Fibroblast of gingiva (primary cell): ENCODE data around the gene TTC39B.
"Not testable (repeated sequence)": the region's sequence is repeated elsewhere in the genome, so short reads cannot be mapped to it uniquely, and the experiment has no call there.

Source experiments
- DNase-seq: peaks from one replicate; pipeline ENCODE4 v3.0.0-alpha.2; 2011; ENCODE audit warnings: low read depth

The TTC39B gene

DNA sequence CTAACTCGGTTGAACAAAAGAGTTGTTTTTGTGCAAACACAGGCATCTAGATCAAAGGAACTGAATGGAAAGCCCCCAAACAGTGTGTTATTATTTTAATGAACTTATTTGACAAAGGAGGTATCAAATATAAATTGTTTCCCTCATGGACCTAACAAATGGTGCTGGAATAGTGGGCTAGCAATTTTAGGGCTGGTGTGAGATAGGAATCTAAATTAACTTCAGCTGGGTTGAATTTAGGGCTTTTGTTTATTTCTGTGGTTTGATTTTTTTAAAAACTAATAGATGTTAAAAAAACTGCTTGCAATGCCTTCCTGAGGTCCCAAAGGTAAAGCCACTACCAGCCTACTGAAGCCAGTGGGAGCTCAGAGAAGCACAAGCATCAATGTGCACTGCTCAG, 42.1 kb downstream of the TTC39B start:
- no peak for DNase-seq

DNA sequence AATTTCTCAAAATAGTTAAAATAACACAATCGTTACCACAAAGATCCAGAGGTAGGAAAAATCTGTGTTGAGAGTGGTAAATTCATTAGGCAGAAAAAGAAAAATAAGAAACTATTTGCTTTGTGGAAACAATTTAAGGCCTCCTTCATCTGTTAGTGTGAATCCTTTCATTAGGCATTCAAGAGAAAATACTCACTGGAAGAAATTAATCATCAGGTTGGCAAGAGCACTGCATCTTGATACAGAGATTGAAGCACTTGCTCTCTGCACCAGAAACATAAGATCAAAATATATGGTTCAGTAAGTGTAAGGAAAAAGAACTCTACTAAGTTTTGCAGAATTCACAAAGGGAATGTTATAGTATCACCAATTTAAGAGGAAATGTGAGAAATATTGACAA, 44.4 kb downstream of the TTC39B start:
- DNase-seq: no peak

DNA sequence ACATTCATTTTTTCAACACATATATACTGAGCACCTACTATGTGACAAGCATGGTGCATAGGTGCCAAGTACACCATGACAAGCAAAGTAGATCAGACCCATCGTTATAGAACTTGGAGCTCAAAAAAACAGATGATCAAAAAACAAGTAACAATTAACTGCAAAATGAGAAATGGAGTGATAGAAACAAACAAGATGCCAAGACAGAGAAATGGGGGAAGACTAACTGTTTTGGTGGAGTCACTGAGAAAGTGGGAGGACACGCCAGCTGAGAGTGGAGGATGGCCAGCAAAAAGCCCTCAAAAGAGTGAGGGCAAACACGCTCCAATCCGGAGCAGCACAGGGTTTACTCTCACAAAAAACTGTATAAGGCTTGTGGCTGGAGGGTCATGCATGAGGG, 50.6 kb downstream of the TTC39B start:
- DNase-seq: no peak

DNA sequence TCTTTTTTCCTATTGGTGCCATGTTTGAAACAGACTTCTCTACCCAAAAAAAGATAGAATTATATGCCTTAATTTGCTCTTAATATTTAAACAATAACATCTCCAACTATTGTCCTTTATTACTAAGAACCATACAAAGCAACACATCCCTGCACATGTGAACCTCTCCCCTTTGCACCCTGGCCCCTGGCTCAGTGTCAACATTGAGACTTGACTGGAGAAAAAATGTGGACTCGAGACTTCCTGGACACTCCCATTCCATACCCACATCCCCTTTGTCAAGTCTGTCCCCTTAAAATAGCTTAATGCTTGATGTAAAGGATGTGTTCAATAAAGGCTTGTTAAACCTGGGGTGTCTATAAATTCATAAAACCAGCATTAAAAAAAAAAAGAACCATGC, 53.2 kb downstream of the TTC39B start:
- no peak for DNase-seq

DNA sequence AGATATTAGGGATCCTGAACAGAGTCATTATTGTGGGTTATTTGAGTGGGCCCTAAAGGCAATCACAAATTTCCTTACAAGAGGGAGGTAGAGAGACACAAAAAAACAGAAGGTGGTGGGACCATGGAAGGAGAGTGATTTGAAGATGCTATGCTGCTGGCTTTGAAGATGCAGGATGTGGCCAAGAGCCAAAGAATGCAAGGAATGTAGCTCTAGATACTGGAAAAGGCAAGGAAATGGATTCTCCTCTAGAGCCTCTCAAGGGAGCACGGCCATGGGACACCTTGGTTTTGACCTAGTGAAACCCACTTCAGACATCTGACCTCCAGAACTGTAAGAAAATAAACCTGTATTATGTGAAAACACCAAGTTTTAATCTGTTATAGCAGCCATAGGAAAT, 53.8 kb downstream of the TTC39B start:
- DNase-seq: no peak

DNA sequence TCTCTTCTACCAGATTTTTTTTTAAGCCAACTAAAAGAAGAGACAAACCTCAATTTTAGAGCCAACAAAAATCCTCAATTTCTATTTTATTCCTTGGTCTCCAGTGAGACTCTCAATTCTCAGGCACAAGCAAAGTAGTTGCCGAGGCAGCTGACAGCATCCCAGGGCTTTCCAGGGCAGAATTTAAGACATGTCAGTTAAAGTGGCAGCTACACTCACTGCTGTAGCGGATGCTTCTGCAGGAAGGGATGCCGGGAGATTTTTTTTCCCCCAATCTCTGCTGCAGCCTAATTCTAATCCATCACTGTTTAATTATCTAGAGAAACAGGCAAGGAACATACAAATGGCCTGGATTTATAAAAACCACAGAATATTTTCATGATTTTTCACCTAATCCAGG, 57.0 kb downstream of the TTC39B start:
- DNase-seq: no peak

DNA sequence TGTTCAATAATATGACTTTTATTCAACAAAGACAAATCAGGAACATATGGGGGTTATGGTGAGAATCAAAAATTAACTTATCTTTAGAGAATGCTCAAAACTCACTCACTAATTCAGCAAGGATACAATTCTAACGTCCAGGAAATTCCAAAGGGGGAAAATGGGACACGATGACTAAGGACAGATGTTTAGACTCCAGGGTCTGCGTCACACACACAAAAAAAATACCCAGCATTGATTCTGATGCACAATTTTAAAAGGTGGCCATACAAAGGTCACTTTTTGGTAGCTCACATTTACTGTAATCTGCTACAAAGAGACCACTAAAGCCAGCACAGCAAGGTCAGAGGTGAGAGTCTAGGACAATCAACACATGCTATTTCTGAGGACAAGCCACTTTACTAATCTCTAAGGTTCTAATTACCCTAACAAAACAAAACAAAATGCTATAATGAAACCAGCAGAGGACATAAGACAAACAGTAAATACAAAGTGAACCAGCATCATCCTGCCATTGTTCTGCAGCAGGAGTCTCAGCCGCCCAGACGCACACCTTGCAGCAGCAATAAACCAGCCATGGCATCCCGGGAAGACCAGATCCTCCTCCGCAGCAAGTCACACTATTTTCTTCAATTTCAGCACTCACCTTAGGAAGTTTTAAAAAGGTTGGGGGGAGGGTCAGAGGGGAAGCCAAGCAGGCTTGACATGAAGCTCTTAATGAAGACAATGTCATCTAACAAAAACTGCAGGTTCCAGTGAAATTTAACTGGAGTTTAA, 57.8 kb downstream of the TTC39B start:
- DNase-seq: peak; percentile 58

DNA sequence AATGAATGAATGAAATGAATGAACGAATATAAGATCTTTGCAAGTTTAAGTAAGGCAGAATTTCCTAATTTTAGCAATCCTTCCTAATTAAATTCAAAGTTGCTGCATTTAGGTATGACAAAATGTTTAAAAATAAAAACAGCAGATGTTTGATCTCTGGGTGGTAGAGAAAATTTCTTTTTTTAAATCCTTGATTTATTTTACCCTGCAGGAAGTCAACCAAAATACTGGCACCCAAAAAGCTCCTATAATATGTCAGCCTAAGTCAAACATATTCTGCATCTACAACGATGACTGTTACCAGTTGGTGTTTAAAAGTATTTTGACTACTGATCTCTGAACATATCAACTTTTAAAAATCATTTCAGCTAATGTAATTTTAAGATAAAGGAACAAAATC, 58.4 kb downstream of the TTC39B start:
- DNase-seq: peak; percentile 28

DNA sequence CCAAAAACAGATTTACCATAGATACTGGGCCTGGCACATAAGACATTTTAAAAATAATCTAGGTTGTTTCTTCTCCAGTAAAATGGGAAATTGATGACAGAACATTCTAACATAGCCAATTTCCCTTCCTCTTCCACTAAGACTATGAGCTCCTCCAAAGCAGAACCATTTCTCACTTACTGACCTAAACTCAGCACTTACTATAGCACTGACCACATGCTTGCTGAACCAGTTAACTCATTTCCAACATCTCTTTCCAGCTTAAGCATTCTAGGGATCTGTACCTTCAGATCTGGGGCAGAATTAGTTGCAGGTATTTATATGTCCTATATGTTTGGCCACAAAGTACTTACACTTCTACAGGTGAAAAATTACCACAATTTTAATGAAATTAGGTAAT, 58.9 kb downstream of the TTC39B start:
- no peak for DNase-seq

DNA sequence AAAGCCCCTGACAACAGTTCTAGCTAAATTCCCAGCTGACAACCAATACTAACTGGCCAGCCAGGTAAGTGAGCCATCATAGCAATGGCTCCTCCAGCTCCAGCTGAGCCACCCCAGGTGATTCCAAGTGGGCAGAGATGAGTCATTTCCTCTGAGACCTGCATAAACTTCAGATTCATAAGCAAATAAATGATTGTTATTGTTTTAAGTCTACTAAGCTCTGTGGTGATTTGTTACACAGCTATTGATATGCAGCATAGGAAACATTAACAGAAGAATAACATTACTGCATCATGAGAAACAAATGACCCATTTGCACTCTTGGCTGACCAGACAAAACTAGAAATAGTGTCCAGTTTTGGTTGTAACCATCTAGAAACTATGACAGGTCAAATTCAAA, 60.3 kb downstream of the TTC39B start:
- DNase-seq: no peak

DNA sequence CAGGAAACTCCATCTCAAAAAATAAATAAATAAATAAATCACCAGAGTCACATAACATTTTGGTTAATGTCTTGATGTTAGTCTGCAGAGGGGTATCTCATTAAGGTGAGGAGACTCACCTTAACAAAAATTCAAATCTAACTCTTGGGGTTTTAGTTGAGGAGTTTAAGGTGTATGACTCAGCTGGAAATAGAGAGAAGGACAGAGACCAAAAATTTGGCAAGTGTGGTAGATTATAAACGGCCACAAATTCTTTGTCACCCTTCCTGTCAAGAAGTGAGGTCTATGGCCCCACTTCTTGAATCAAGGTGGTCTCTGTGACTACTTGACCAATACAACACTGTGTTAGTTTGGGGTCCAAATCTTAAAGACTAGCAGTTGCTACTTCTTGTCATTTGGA, 60.8 kb downstream of the TTC39B start:
- no peak for DNase-seq

DNA sequence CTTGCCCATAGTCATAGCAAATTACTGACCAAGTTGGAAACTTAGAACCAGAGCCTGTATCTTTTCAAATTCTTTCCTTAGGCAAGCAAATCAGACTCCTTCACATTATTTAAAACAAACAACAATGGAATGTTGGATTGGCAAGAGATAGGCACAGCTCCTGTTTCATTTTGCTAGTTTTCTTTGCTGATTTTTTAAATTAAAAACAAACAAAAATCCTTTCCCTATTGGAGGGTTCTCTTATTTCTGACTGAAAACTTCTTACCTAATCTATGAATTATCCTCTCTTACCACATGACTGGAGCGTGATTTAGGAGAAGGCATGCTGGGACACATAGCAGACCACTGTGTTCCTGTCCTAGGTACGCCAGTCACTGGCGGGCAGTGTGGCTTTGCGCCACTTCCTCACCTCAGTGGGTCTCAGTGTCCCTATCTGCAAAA, 63.0 kb downstream of the TTC39B start:
- peak; percentile 89 for DNase-seq

DNA sequence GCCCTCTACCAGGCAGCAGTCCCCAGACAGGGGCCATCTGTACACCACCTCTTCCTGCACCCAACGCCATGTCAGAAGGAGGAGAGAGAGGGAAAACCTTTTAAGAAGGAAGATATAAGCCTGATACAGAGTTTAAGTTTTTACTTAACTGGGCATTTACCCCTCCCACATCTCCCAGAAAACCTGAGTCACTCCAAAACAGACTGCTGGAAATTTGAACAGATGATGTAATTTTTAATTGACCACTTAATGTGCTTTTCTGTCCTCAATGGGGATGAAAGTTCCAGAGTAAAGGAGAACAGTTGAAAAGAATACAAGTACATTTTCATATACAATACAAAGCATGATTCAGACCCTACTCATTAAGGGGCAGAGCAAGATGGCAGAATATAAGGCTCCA, 63.9 kb downstream of the TTC39B start:
- peak; percentile 54 for DNase-seq

DNA sequence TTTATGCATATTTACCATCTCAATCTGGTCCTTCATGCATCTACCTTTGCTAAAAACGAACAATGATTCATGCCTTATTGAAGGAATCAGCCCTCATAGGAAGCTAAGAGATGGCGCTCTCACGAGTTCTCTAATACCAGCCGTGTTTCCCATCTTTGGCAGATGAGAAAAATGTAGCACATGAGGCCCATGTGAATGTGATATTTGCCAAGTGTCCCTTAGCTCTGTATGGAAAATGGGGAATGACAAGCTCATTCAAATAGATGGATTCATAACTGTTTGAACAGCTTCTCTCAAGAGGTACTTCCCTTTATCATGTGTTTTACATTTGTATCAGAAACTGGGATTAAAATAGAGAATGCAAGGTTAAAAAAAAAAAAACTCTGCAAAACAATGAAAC, 66.1 kb downstream of the TTC39B start:
- DNase-seq: no peak

DNA sequence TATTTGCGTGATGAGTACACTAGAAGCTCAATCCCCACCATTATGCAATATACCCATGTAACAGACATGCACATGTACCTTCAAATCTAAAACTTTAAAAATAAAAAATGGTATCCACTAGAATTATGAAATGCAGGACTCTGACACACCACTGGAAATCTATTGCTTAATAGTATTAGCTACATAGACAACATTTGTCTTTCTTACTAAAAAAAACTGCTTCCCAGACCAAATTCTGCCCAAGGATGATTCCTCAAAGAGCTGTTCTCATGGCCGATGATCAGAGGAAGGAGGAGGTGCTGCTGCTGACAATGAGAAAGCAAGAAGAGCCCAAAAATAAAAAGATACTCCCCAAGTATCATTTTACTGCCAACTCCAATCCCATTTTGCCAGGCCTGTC, 67.2 kb downstream of the TTC39B start:
- peak; percentile 70 for DNase-seq

DNA sequence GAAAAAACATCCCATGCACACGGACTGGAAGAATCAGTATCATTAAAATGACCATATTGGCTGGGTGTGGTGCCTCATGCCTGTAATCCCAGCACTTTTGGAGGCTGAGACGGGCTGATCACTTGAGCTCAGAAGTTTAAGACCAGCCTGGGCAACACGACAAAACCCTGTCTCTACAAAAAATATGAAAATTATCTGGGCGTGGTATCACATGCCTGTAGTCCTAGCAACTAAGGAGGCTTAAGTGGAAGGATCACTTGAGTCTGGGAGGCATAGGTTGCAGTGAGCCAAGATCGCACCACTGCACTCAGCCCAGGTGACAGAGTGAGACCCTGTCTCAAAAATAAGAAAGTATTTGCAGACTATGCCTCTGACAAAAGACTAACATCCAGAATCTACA, 68.4 kb downstream of the TTC39B start:
- DNase-seq: no peak

DNA sequence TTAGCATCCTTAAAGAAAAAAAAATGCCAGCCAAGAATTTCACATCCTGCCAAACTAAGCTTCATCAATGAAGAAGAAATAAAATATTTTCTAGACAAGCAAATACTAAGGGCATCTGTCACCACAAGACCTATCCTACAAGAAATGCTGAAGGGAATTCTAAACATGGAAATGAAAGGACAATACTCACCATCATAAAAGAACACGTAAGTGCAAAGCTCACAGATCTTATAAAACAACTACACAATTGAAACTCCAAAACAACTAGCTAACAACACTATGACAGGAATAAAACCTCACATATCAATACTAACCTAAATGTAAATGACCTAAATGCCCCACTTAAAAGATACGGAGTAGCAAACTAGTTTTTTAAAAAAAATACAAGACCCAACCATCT, 71.4 kb downstream of the TTC39B start:
- no peak for DNase-seq

DNA sequence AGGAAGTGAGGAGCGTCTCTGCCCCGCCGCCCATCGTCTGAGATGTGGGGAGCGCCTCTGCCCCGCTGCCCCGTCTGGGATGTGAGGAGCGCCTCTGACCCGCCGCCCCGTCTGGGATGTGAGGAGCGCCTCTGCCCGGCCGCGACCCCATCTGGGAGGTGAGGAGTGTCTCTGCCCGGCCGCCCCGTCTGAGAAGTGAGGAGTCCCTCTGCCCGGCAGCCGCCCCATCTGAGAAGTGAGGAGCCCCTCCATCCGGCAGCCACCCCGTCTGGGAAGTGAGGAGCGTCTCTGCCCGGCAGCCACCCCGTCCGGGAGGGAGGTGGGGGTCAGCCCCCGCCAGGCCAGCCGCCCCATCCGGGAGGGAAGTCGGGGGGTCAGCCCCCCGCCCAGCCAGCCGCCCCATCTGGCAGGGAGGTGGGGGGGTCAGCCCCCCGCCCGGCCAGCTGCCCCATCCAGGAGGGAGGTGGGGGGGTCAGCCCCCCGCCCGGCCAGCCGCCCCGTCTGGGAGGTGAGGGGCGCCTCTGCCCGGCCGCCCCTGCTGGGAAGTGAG, 73.0 kb downstream of the TTC39B start:
- not testable (repeated sequence) for DNase-seq

DNA sequence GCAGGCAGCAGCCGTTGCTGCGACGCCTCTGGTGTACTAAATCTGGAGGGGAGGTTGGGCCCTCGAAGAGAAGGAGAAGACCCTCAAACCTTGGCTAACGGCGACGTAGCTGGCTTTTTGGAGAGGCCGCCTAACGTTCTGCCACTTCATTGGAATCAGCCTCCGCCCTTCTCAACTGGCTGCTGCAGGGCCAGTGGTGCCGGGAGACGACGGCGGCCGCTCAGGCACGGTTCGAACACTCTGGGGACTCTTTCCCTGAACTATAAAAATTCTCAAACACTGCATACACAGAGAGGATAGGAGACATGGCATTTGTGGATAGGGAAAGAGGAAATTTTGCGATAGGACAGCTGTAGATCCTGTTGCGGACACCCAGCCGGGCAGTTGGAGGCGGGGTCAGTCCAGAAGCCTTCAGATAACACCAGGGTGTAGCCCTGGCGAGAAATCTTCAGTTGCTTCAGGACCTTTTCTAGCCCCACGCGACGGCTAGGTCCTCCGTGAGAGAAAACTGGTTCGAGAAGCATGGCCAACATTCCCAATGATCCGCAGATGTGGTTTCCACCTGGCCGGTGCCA, 74.2 kb downstream of the TTC39B start:
- DNase-seq: not testable (repeated sequence)

DNA sequence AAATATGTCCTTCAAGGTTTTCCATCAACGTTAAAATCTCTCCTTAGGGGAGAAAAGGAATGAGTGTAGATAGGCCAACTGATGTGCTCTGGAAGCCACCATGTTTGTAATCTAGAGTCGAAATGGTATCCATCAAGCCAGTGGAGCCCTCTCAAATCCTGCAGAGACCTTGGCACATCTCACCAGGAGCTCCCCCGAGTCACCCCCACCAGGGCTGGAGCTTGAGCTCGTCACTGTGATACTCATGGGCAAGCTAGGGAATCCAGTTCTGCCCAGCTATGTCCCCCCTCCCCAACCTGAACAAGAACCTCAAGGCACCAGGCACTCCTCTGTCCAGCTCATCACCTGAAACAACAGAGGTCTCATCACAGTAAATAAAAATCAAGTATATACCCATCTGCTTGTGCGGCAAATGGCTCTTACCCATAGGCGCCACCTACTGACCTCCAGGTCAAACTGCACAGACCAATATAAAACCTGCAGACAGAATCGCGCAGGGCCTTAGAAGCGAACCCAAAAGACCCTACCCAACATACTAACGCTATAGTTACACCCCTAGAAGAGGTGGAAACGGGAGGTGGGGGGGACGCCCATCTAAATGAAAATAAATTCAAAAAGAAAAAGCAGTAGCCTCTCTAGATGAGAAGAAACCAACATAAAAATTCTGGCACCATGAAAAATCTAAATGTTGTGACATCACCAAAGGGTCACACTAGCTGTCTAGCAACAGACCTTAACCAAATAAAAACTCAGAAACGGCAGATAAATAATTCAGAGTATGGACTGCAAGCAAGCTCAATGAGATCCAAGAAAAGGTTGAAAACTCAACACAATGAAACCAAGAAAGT, 75.0 kb downstream of the TTC39B start:
- peak; percentile 45 for DNase-seq

DNA sequence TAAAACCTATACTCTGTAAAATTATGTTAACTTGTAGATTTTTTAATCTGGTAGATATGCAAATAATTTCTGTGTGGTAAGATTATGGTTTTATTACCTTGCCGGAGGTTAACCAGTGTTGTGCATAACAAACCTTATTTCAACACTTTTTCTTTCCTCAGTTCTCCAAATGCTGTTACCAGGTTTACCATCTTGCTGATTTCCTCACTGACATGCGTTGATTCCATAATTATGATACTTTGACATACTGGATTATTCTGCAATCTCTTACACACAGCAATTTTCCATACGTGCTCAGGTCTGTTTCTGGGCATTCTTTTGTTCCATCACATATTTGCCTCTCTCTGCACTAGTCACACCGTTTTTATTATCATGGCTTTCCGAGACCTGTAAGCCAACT, 77.6 kb downstream of the TTC39B start:
- no peak for DNase-seq

DNA sequence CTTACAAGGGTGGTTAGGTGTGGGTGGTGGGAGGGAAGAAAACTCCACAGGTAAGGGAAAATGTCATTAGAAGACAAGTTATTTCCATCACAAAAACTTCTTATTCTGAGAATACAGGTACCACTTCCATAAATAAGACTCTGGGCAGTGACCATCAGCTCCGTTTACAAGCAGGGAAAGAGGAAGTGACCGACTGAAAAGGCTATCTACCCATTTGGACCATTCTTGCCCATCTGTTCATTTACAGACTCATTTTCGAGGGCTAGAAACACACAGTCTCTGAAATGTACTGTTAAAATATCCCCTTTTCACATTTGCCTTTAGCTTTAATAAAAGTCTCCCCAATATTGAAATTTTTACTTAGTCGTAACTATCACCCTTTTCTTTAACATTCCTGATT, 79.5 kb downstream of the TTC39B start:
- no peak for DNase-seq
